HG02763 (cell line): ENCODE data around the gene CDKN2B-AS1.
"Not testable (repeated sequence)": the region's sequence is repeated elsewhere in the genome, so short reads cannot be mapped to it uniquely, and the experiment has no call there.

Experiments used
- ATAC-seq: cut with Tn5 transposase; IDR thresholded peaks from one replicate; pipeline ENCODE4 v1.9.1; 2021; ENCODE audit warnings: mild to moderate bottlenecking, moderate library complexity; ENCODE audit not compliant: unreplicated experiment

Gene CDKN2B-AS1

DNA sequence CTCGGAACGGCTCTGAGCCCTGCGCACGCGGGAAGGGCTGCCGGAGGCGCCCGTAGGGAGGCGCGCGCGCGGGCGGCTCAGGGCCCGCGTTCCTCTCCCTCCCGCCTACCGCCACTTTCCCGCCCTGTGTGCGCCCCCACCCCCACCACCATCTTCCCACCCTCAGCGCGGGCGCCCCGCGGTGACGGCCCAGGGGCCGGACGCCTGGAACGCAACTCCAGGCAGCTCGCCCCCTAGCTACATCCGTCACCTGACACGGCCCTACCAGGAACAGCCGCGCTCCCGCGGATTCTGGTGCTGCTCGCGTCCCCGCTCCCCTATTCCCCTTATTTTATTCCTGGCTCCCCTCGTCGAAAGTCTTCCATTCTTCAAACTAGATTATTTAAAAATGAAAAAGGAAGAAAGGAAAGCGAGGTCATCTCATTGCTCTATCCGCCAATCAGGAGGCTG lies at the start of gene CDKN2B-AS1:
Gene CDKN2B-AS1, plus strand, starts transcription at position 236 of the 450 bp plus-strand sequence.
- ATAC-seq: peak; percentile 38

- ATAC-seq: no peak
Measured at GRCh38 chr9:21945606-21946005, 49.0 kb upstream of the CDKN2B-AS1 start.

DNA sequence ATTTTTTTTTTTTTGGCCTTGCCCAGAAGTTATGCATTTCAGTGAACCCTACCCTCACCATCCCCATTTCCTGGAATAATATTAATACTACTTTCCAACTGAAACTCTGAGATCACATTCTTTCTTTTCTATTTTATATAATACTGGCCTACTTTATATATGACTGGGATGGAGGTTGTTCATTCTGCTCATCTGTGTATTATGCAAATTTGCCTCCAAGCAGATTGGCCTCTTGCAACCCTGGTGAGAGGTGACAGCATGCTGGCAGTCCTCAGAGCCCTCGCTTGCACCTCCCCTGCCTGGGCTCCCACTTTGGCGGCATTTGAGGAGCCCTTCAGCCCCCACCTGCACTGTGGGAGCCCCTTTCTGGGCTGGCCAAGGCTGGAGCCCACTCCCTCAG lies 35.8 kb upstream of the CDKN2B-AS1 start:
- no peak for ATAC-seq

GRCh38 chr9:21959268-21959667 lies 35.3 kb upstream of the CDKN2B-AS1 start:
- ATAC-seq: not testable (repeated sequence)

GRCh38 chr9:21961569-21961968 lies 33.0 kb upstream of the CDKN2B-AS1 start:
- no peak for ATAC-seq

DNA sequence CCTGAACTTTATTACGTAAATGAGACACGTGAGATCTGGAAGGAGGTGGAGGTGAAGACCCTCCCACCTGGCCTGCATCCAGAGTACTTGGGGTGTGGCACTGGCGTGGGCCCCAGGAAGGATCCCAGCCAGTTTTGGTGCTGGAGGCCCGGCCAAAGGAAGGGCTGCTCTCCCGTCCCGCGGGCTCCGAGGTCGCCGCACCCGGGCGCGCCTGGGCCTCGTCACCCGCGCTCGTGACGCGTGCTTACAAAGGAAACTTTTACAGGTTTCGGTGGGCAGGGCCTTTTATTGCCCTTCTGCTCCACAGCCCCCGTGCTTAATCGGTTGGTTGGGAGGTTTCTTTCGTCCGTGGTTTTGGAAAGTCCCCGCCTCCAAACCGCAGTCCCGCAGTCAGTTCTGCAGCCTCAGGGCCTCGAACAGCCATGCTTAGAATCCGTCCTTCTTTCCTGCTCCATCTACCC lies 29.6 kb upstream of the CDKN2B-AS1 start:
- peak; percentile 55 for ATAC-seq

DNA sequence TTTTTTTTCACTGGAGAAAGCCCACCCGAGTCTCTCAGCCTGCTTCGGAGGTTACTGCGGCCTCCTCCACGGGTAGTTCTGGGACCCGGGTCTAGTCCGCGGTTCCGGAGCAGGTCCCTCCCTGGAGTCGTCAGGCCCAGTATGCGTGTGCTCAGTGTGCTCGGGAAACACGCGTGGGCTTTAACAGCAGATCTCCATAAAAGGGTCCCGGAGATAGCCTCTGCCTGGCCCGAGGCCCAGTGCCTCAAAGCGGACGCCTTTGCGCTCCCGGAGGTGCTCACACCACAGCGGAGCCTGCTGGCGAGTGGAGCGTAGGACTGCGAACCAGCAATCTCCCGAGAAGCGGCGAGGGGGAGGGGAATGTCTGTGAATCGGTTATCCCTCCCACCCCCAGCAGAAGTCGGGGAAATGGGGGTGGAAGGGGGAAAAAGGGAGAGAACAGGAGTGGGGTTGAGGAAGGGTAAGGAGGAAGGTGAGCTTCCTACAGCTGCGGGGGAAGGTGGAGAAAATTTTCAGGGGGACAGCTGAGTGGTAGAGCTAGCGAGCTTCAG lies 29.1 kb upstream of the CDKN2B-AS1 start:
- peak; percentile 90 for ATAC-seq

- no peak for ATAC-seq
Measured at GRCh38 chr9:21966140-21966851, 28.3 kb upstream of the CDKN2B-AS1 start.

DNA sequence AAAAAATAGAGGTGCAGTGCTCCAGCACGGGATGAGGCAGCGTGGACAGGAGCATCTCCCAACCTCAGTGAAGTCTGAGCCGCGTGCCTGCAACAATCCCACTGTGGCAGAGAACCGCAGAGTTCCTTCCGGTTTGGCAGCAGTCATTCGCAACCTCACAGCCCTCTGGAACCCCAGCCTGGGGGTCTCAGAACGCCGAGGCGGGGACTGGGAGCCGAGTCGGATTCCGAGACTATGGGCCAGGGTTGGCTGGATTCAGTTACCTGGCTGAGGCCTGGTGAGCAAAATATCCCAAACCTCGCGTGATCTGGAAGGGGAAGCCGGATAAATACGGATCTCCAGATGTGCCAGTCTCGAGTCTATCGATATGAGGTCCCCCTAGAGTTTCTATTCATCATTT lies 27.4 kb upstream of the CDKN2B-AS1 start:
- ATAC-seq: no peak

DNA sequence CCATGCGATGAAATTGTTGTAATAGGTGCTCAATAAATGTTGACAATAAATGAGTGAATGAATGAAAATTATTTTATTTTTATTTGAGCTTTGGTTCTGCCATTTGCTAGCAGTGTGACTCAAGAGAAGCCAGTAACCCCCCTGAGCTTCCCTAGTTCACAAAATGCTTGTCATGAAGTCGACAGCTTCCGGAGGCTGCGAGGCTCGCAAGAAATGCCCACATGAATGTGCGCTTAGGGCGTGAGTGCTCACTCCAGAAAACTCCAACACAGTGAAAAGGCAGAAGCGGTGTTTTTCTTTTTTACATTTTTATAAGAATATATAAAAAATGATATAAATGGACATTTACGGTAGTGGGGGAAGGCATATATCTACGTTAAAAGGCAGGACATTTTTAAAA lies 26.9 kb upstream of the CDKN2B-AS1 start:
- no peak for ATAC-seq

GRCh38 chr9:21968331-21969010 lies 26.1 kb upstream of the CDKN2B-AS1 start:
- no peak for ATAC-seq

- no peak for ATAC-seq
Measured at GRCh38 chr9:21969011-21969940, 25.3 kb upstream of the CDKN2B-AS1 start.

DNA sequence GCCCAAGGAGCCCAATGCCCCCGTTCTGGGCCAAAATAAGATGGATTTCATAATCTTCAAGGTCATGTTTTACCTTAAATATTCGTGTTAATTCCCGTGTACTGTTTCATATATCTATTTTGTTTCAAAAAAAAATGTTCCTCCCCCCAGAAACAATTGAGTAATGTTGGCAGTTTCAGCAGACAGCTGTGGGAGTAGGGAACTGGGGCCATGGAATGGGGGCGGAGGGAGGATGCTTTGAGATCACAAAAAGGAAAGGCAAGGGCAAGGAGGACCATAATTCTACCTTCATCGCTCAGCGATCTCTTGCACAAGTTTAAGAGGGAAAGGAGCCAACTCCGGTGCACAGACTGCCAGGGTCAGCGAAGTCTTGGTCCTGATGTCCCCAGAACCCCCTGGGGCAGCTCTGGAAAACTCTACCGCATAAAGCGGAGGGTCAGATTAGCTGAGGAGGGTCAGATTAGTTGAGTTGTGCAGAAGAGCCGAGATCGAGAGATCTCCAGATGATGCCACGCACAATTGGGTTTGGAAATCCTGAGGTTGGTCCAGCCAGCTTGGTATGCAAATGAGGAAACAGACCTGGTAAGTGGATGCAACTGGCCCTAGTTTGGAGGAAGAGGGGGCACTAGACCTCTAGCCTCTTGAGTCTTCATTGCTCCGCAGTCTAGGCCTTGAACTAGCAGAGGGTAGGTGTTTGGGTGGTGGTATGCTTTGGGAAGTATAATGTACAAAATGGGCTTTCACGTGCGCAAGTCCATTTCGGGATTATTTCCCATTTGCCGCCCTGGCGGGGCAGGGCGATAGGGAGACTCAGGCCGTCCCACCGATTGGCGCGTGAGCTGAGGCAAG lies 24.4 kb upstream of the CDKN2B-AS1 start:
- no peak for ATAC-seq

DNA sequence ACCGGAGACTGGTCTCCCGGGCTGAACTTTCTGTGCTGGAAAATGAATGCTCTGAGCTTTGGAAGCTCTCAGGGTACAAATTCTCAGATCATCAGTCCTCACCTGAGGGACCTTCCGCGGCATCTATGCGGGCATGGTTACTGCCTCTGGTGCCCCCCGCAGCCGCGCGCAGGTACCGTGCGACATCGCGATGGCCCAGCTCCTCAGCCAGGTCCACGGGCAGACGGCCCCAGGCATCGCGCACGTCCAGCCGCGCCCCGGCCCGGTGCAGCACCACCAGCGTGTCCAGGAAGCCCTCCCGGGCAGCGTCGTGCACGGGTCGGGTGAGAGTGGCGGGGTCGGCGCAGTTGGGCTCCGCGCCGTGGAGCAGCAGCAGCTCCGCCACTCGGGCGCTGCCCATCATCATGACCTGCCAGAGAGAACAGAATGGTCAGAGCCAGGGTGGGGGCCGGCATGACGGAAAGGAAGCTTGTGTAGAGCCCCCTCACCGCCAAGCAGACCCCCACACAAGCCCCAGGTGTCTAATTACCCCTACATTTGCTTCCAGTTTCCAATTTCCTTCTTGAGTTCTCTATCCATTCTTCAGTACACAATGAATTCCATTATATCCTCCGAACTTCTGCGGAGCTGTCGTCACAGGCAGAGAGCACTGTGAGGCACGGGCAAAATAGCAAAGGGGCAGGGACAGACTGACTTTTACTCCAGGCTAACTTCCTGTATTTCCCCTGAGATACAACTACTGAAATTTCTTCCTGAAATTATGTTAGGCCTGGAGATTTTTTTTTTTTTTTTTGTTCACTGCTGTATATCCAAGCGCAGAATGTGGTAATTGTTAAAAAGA lies 23.6 kb upstream of the CDKN2B-AS1 start:
- ATAC-seq: no peak

- no peak for ATAC-seq
Measured at GRCh38 chr9:21972361-21972760, 22.2 kb upstream of the CDKN2B-AS1 start.

GRCh38 chr9:21974343-21974721 lies 20.3 kb upstream of the CDKN2B-AS1 start:
- no peak for ATAC-seq

GRCh38 chr9:21974722-21975409 lies 19.7 kb upstream of the CDKN2B-AS1 start:
- peak; percentile 58 for ATAC-seq

DNA sequence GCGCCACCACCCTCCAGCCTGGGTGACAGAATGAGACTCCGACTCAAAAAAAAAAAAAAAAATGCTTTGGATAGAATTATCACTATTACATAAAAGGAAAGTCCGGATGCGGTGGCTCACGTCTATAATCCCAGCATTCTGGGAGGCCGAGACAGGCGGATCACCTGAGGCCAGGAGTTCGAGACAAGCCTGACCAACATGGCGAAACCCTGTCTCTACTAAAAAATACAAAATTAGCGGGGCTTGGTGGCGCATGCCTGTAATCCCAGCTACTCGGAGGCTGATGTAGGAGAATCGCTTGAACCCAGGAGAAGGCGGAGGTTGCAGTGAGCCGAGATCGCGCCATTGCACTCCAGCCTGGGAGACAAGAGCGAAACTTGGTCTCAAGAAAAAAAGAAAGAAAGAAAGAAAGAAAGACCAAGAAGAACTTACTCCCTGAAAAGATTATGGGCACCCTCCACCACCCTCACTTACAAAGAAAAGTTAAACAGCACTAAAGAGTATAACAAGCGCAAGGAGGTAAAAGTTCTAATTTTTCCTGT lies 18.2 kb upstream of the CDKN2B-AS1 start:
- no peak for ATAC-seq
